GM12878 (cell line): ENCODE measurements around the gene HBP1. TPM values are rescaled to one million over a fixed set of nuclear protein-coding genes. Genes with fewer than 3 reads are reported as not detected.

Experiments
- ATAC-seq: fragments of 200-7000 bp; cut with Tn5 transposase; 3 replicates; pipeline ENCODE4 v1.9.1; 2020; ENCODE audit warnings: mild to moderate bottlenecking, moderate library complexity
- BruUV-seq: library from RNA; stranded (reverse); fragments of 400-500 nt; replicated peaks from 2 replicates; lab custom pipeline; 2021; lab: Mats Ljungman, UMichigan
- CTCF ChIA-PET: fragments of 300-600 bp; sonication (Branson Sonifier 250); formaldehyde crosslinking; extraction: SDS; loops from one replicate; lab custom pipeline; 2021; ENCODE audit warnings: inconsistent platforms; lab: Yijun Ruan, JAX
- POLR2A ChIA-PET: fragments of 350-600 bp; formaldehyde crosslinking; extraction: SDS; loops from one replicate; lab custom pipeline; 2021; ENCODE audit warnings: inconsistent platforms; lab: Charles Lee
- RAD21 ChIA-PET: fragments of 300-600 bp; sonication (Branson Sonifier 250); formaldehyde crosslinking; loops from one replicate; lab custom pipeline; 2023; ENCODE audit warnings: antibody characterized with exemption; ENCODE audit not compliant: unreplicated experiment; lab: Charles Lee
- SMC1A ChIA-PET: fragments of 300-600 bp; sonication (Branson Sonifier 250); formaldehyde crosslinking; loops from one replicate; lab custom pipeline; 2023; ENCODE audit not compliant: unreplicated experiment, uncharacterized antibody; lab: Charles Lee
- DNase-seq: peaks from one replicate; pipeline ENCODE4 v3.0.0-alpha.2; 2011; ENCODE audit warnings: low read depth, low spot score
- FAIRE-seq: peaks from 3 replicates; lab custom pipeline; 2011; peaks lifted over from hg19 to GRCh38; lab: Jason Lieb, UNC
- H2AFZ ChIP-seq: 2 replicates; pipeline ENCODE4 v1.6.0; 2011; ENCODE audit warnings: low read depth, low read length, control low read depth; ENCODE audit not compliant: control insufficient read depth
- H3K27ac ChIP-seq: 2 replicates; pipeline ENCODE4 v1.5.1; 2011; ENCODE audit warnings: control low read depth; ENCODE audit not compliant: control insufficient read depth, insufficient read depth
- H3K27me3 ChIP-seq, 2 experiments: replicated peaks in 1 of 2; 2 replicates each; pipeline versions ENCODE4 v1.6.0 to v1.6.1; 2011; ENCODE audit warnings: low read length in 1 of 2; ENCODE audit not compliant: control insufficient read depth in 2 of 2, insufficient read depth in 2 of 2
- H3K36me3 ChIP-seq, 2 experiments: 2 replicates each; pipeline ENCODE4 v1.5.1; 2011; ENCODE audit warnings: low read length in 1 of 2; ENCODE audit not compliant: control insufficient read depth in 2 of 2, insufficient read depth in 2 of 2
- H3K4me1 ChIP-seq: 2 replicates; pipeline ENCODE4 v1.6.1; 2011; ENCODE audit warnings: mild to moderate bottlenecking, low read length, moderate library complexity, mixed read lengths; ENCODE audit not compliant: control insufficient read depth, insufficient read depth
- H3K4me2 ChIP-seq: 2 replicates; pipeline ENCODE4 v1.6.0; 2011; ENCODE audit warnings: control low read depth; ENCODE audit not compliant: control insufficient read depth, insufficient read depth
- H3K4me3 ChIP-seq: fragments of 200-600 bp; sonication (generic); 2 replicates; pipeline ENCODE4 v1.5.1; 2016
- H3K79me2 ChIP-seq: 2 replicates; pipeline ENCODE4 v1.6.0; 2011; ENCODE audit warnings: low read length; ENCODE audit not compliant: control insufficient read depth, insufficient read depth
- H3K9ac ChIP-seq: 2 replicates; pipeline ENCODE4 v1.8.0; 2011; ENCODE audit warnings: low read length, control low read depth, mixed read lengths; ENCODE audit not compliant: control insufficient read depth, insufficient read depth
- H3K9me3 ChIP-seq: replicated peaks from 3 replicates; pipeline ENCODE4 v1.5.1; 2011; ENCODE audit warnings: mild to moderate bottlenecking, low read length; ENCODE audit not compliant: control insufficient read depth, insufficient read depth
- H4K20me1 ChIP-seq: 2 replicates; pipeline ENCODE4 v1.6.0; 2011; ENCODE audit not compliant: control insufficient read depth, insufficient read depth
- CHD1 ChIP-seq: IDR thresholded peaks from 2 replicates; pipeline ENCODE4 v1.6.1; 2012; ENCODE audit warnings: low read depth, low read length, improper control_type of control experiment
- CREM ChIP-seq: IDR thresholded peaks from 2 replicates; pipeline ENCODE4 v1.6.1; 2014; ENCODE audit warnings: antibody characterized with exemption, low read depth
- KLF5 ChIP-seq: fragments of 450-650 bp; IDR thresholded peaks from 2 replicates; pipeline ENCODE4 v1.6.1; 2014; ENCODE audit warnings: mild to moderate bottlenecking; ENCODE audit not compliant: partially characterized antibody
- LARP7 ChIP-seq: fragments of 450-650 bp; IDR thresholded peaks from 2 replicates; pipeline ENCODE4 v1.6.1; 2017; ENCODE audit warnings: mild to moderate bottlenecking
- PML ChIP-seq: IDR thresholded peaks from 2 replicates; pipeline ENCODE4 v1.6.1; 2012; ENCODE audit warnings: low read length, inconsistent platforms
- RELB ChIP-seq: fragments of 450-650 bp; IDR thresholded peaks from 2 replicates; pipeline ENCODE4 v1.6.1; 2017; ENCODE audit warnings: low read depth, mild to moderate bottlenecking, moderate library complexity
- RFX5 ChIP-seq: IDR thresholded peaks from 2 replicates; pipeline ENCODE4 v1.6.1; 2011; ENCODE audit warnings: low read depth, low read length, improper control_type of control experiment
- YBX1 ChIP-seq: fragments of 450-650 bp; IDR thresholded peaks from 2 replicates; pipeline ENCODE4 v1.6.1; 2016; ENCODE audit warnings: antibody characterized with exemption
- ZNF687 ChIP-seq: fragments of 450-650 bp; IDR thresholded peaks from 2 replicates; pipeline ENCODE4 v1.6.1; 2017; ENCODE audit warnings: mild to moderate bottlenecking, moderate library complexity
- WGBS: methylation state at CpG from one replicate; pipeline ENCODE4 v1.1.6; 2016; ENCODE audit warnings: low lambda C conversion rate; ENCODE audit not compliant: insufficient replicate concordance, insufficient coverage; ENCODE audit errors: missing lambda C conversion rate; 5-methylcytosine and 5-hydroxymethylcytosine counted together
- in situ Hi-C: fragments of 300-500 bp; cut with MboI; formaldehyde crosslinking; loops from 9 replicates; pipeline ENCODE4 v1.14.3; 2018; ENCODE audit warnings: mixed read lengths
- intact Hi-C: fragments of 100-400 bp; cut with micrococcal nuclease; formaldehyde crosslinking; loops from one replicate; pipeline ENCODE4 v1.14.2; 2022; ENCODE audit not compliant: unreplicated experiment
- polyA plus RNA-seq, 11 experiments: library from polyadenylated mRNA; depleted of rRNA in 4 of 11; unstranded in 6 of 11; stranded (reverse) in 5 of 11; fragments of >200 nt; fragmentation: Nextera tagmentation in 4 of 11; fragmentation: Illumina TruSeq in 1 of 11; extraction: Ambion mirVana in 4 of 11; extraction: Trizol in 1 of 11; gene quantifications; 1 replicate in 1 of 11; 2 replicates in 10 of 11; pipeline versions ENCODE4 v1.2.1 to v1.2.3, GENCODE V29; 2011 to 2016; ENCODE audit warnings: inconsistent platforms in 2 of 11, missing spikeins in 2 of 11, low read depth in 1 of 11
- total RNA-seq, 4 experiments: library from RNA; depleted of rRNA in 3 of 4; stranded (reverse); fragments of >200 nt in 3 of 4; fragmentation: Illumina TruSeq in 1 of 4; extraction: Trizol in 1 of 4; gene quantifications; 2 replicates each; pipeline versions ENCODE4 v1.2.1 to v1.2.3, GENCODE V29; 2013 to 2021
- TF ChIP-seq, protein P1 (sequence below): fragments of 450-650 bp; formaldehyde crosslinking; IDR thresholded peaks from 2 replicates; pipeline ENCODE4 v1.5.0; 2022; ENCODE audit warnings: mild to moderate bottlenecking, missing genetic modification characterization

The HBP1 gene
- total and polyA plus RNA-seq, 10 of the 15 experiments (the other 5 are each of a cell fraction or from before 2014, with no cell fraction given), result 5.8 to 30.9 (median 9.4) TPM

- no peak for TF ChIP-seq RELB
Measured at GRCh38 chr7:107167483-107168232, 1.1 kb upstream of the HBP1 start (continued).

DNA sequence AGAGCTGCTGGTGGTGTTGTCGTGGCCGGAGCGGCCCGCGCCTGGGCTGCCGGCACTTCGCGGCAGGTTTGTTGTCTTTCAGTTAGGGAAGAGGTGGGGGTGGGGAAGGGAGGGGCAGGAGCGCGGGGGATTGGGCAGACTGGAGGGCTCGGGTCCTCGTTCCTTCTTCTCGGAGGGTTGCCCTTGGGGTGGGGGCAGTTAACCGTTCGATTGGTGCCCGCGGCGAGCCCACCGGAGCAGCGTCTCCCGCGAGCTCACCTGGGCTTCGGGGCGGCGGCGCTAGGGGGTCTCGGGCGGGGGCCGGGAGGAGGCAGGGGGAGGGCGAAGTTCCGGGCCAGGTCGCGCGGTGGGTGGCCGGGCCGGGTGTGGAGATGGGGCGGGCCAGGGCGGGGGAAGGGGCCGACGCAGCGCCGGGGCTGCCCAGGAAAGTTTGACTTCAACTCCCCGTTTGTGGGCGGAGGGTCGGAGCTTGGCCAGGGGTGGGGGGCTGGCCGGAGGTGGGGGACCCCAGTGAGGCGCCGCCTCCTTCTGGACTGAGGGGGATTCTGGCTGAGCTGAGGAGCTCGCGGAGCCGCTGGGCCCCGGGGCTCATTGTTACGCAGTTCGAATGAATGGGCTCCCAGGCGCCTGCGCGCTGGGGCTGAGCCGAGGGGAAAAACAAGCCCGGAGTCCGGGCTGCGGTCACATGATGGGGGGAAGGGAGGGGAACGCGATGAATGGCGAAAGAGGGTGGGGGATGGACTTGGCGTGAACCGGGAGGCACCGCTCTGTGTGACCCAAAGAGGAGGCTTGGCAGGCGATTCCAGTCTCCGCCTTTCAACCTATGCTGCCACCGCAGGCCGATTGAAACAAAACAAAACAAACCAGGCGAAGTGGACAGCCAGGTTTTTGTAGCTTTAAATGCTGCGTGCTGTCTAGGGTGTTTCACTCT, 582 bp downstream of the HBP1 start:
- ChIA-PET POLR2A (interaction anchor here (0.5 to 3.0 kb wide), 12 partner anchors 8 to 966 kb away, joined by 3 to 20 read pairs (median 3); partner anchors contain the start of gene CBLL1), SMC1A (interaction anchor here (0.7 to 6.8 kb wide), 14 partner anchors 8 to 721 kb away, joined by 3 to 51 read pairs (median 4); no protein-coding TSS in a partner anchor), CTCF (interaction anchor here (0.7 to 3.5 kb wide), 13 partner anchors 20 to 618 kb away, joined by 3 to 16 read pairs (median 4); no protein-coding TSS in a partner anchor), RAD21 (interaction anchor here (0.6 to 2.4 kb wide), 18 partner anchors 9 to 1476 kb away, joined by 3 to 11 read pairs (median 3); partner anchors contain the start of gene CBLL1)
- FAIRE-seq (peak; percentile 62), ATAC-seq (peak; percentile 67), DNase-seq (peak; percentile 83)
- intact Hi-C loops (no loop called here), in situ Hi-C loops (no loop called here)
- Histone ChIP-seq H3K4me1 (peaks cover 23% of the 10 kb centered on the region), H3K9ac (peak overlapping the region; percentile 85), H2AFZ (peak overlapping the region; percentile 72), H4K20me1 (no peaks in the 10 kb centered on the region), H3K36me3 (no peaks in the 10 kb centered on the region), H3K9me3 (no peaks in the 10 kb centered on the region), H3K27ac (peak overlapping the region; percentile 90), H3K27me3 (no peaks in the 10 kb centered on the region), H3K4me3 (peak overlapping the region; percentile 86), H3K79me2 (peaks cover 30% of the 10 kb centered on the region), H3K4me2 (peak overlapping the region; percentile 91)
- BruUV-seq, result no TSS peak
- WGBS, result under 1% methylated on average over 33 of the region's 73 CpGs
- TF ChIP-seq RFX5 (no peak), ZNF687 (0 out of 2 replicates have a peak, but pooled peaks have one; percentile 40), LARP7 (no peak), KLF5 (no peak), YBX1 (no peak), CREM (peak; percentile 50; the same call in 1 of the 2 replicates), CHD1 (no peak; the same call in 1 of the 2 replicates), PML (no peak)
- TF ChIP-seq, protein P1, sequence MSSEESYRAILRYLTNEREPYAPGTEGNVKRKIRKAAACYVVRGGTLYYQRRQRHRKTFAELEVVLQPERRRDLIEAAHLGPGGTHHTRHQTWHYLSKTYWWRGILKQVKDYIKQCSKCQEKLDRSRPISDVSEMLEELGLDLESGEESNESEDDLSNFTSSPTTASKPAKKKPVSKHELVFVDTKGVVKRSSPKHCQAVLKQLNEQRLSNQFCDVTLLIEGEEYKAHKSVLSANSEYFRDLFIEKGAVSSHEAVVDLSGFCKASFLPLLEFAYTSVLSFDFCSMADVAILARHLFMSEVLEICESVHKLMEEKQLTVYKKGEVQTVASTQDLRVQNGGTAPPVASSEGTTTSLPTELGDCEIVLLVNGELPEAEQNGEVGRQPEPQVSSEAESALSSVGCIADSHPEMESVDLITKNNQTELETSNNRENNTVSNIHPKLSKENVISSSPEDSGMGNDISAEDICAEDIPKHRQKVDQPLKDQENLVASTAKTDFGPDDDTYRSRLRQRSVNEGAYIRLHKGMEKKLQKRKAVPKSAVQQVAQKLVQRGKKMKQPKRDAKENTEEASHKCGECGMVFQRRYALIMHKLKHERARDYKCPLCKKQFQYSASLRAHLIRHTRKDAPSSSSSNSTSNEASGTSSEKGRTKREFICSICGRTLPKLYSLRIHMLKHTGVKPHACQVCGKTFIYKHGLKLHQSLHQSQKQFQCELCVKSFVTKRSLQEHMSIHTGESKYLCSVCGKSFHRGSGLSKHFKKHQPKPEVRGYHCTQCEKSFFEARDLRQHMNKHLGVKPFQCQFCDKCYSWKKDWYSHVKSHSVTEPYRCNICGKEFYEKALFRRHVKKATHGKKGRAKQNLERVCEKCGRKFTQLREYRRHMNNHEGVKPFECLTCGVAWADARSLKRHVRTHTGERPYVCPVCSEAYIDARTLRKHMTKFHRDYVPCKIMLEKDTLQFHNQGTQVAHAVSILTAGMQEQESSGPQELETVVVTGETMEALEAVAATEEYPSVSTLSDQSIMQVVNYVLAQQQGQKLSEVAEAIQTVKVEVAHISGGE (CRISPR knock-in tag), result no peak
